Liver (tissue), 9 donors: ENCODE measurements around the gene FUBP3. TPM values are rescaled to one million over a fixed set of nuclear protein-coding genes. Genes with fewer than 3 reads are reported as not detected.

Source experiments
- DNase-seq: peaks from one replicate; pipeline ENCODE4 v3.0.0-alpha.2; 2017; ENCODE audit warnings: low spot score
- H3K27ac ChIP-seq, 2 donors: one replicate each; pipeline ENCODE4 v1.7.0; 2013; ENCODE audit warnings: inconsistent platforms in 2 of 2, low read length in 2 of 2, control low read depth in 1 of 2, low read depth in 1 of 2, mild to moderate bottlenecking in 1 of 2
- H3K27me3 ChIP-seq, 4 donors: one replicate each; pipeline versions ENCODE4 v1.6.1 to v1.7.0; 2013; ENCODE audit warnings: low read length in 3 of 4, inconsistent platforms in 1 of 4, mild to moderate bottlenecking in 1 of 4, moderate library complexity in 1 of 4; ENCODE audit not compliant: control insufficient read depth in 4 of 4, insufficient read depth in 4 of 4
- H3K36me3 ChIP-seq, 4 donors: one replicate each; pipeline versions ENCODE4 v1.6.1 to v1.7.0; 2013; ENCODE audit warnings: low read length in 3 of 4, mild to moderate bottlenecking in 3 of 4, low read depth in 1 of 4, moderate library complexity in 1 of 4; ENCODE audit not compliant: control insufficient read depth in 4 of 4, insufficient read depth in 3 of 4
- H3K4me1 ChIP-seq, 4 donors: one replicate each; pipeline versions ENCODE4 v1.6.1 to v1.7.0; 2013; ENCODE audit warnings: low read length in 3 of 4, mild to moderate bottlenecking in 3 of 4, moderate library complexity in 1 of 4; ENCODE audit not compliant: control insufficient read depth in 4 of 4, insufficient read depth in 4 of 4
- H3K4me3 ChIP-seq, 3 donors: one replicate each; pipeline versions ENCODE4 v1.6.1 to v1.7.0; 2013; ENCODE audit warnings: low read length in 3 of 3, control low read depth in 1 of 3, low read depth in 1 of 3, mild to moderate bottlenecking in 1 of 3
- H3K9ac ChIP-seq, 2 donors: one replicate each; pipeline ENCODE4 v1.7.0; 2013; ENCODE audit warnings: low read length in 2 of 2, mild to moderate bottlenecking in 2 of 2, moderate library complexity in 2 of 2, control low read depth in 1 of 2, low read depth in 1 of 2
- H3K9me3 ChIP-seq, 4 donors: one replicate each; pipeline versions ENCODE4 v1.6.1 to v1.7.0; 2013; ENCODE audit warnings: low read length in 3 of 4; ENCODE audit not compliant: control insufficient read depth in 4 of 4
- ATF3 ChIP-seq: IDR thresholded peaks from 2 replicates; pipeline ENCODE4 v1.6.1; 2016; ENCODE audit warnings: antibody characterized with exemption
- EGR1 ChIP-seq, 2 donors: IDR thresholded peaks; 2 replicates each; pipeline ENCODE4 v1.6.1; 2016 to 2018; ENCODE audit warnings: antibody characterized with exemption in 2 of 2, low read depth in 2 of 2
- FOXA1 ChIP-seq: IDR thresholded peaks from 2 replicates; pipeline ENCODE4 v1.6.1; 2016; ENCODE audit warnings: antibody characterized with exemption
- FOXA2 ChIP-seq: IDR thresholded peaks from 2 replicates; pipeline ENCODE4 v1.6.1; 2016; ENCODE audit warnings: antibody characterized with exemption
- GABPA ChIP-seq, 2 donors: IDR thresholded peaks in 1 of 2; conservative IDR thresholded peaks in 1 of 2; 2 replicates each; pipeline ENCODE4 v1.6.1; 2016; ENCODE audit warnings: antibody characterized with exemption in 2 of 2, mild to moderate bottlenecking in 1 of 2, moderate library complexity in 1 of 2
- HNF4A ChIP-seq, 2 donors: conservative IDR thresholded peaks; 2 replicates each; pipeline ENCODE4 v1.6.1; 2016; ENCODE audit warnings: antibody characterized with exemption in 2 of 2, mild to moderate bottlenecking in 2 of 2
- HNF4G ChIP-seq: IDR thresholded peaks from 2 replicates; pipeline ENCODE4 v1.6.1; 2016; ENCODE audit warnings: antibody characterized with exemption
- JUND ChIP-seq, 2 donors: IDR thresholded peaks; 2 replicates each; pipeline ENCODE4 v1.6.1; 2016; ENCODE audit warnings: antibody characterized with exemption in 2 of 2
- MAX ChIP-seq: IDR thresholded peaks from 2 replicates; pipeline ENCODE4 v1.6.1; 2016; ENCODE audit warnings: antibody characterized with exemption
- NR2F2 ChIP-seq: IDR thresholded peaks from 2 replicates; pipeline ENCODE4 v1.6.1; 2016; ENCODE audit warnings: antibody characterized with exemption
- RXRA ChIP-seq, 2 donors: IDR thresholded peaks; 2 replicates each; pipeline ENCODE4 v1.6.1; 2017 to 2018; ENCODE audit warnings: antibody characterized with exemption in 2 of 2, mild to moderate bottlenecking in 1 of 2
- TAF1 ChIP-seq: conservative IDR thresholded peaks from 2 replicates; pipeline ENCODE4 v1.6.1; 2016; ENCODE audit warnings: antibody characterized with exemption, mild to moderate bottlenecking
- YY1 ChIP-seq: IDR thresholded peaks from 2 replicates; pipeline ENCODE4 v1.6.1; 2016; ENCODE audit warnings: antibody characterized with exemption, mild to moderate bottlenecking
- WGBS: extraction: QIAGEN DNeasy Blood & Tissue Kit; methylation state at CpG from one replicate; pipeline ENCODE4 v1.1.7; 2013; 5-methylcytosine and 5-hydroxymethylcytosine counted together
- polyA plus RNA-seq, 2 donors: library from polyadenylated mRNA; stranded (reverse) in 1 of 2; unstranded in 1 of 2; fragments of 200-250 nt in 1 of 2; fragments of >200 nt in 1 of 2; fragmentation: Nextera tagmentation in 1 of 2; extraction: Ambion mirVana in 1 of 2; gene quantifications; one replicate each; pipeline versions ENCODE4 v1.2.1 to v1.2.3, GENCODE V29; 2013 to 2015
- total RNA-seq, 2 donors: library from RNA; depleted of rRNA; stranded (reverse); fragments of >200 nt; gene quantifications; one replicate each; pipeline ENCODE4 v1.2.3, GENCODE V29; 2014
- TF ChIP-seq, protein P1 (sequence below): IDR thresholded peaks from 2 replicates; pipeline ENCODE4 v1.6.1; 2016; ENCODE audit warnings: antibody characterized with exemption, mild to moderate bottlenecking
- TF ChIP-seq, protein P2 (sequence below): IDR thresholded peaks from 2 replicates; pipeline ENCODE4 v1.6.1; 2016; ENCODE audit warnings: antibody characterized with exemption
- TF ChIP-seq, protein P3 (sequence below): fragments of 150-350 bp; IDR thresholded peaks from 2 replicates; pipeline ENCODE4 v1.5.1; 2017; ENCODE audit warnings: improper control_type of control experiment, low read depth, low read length; ENCODE audit not compliant: missing input control
- donor health status: healthy.
- donor health status: healthy.
- donor health status: healthy.
- donor health status: healthy.
- donor health status: healthy.

Gene FUBP3
- total and polyA plus RNA-seq, 4 donors: 16.1 to 39.0 (median 24.8) TPM

DNA sequence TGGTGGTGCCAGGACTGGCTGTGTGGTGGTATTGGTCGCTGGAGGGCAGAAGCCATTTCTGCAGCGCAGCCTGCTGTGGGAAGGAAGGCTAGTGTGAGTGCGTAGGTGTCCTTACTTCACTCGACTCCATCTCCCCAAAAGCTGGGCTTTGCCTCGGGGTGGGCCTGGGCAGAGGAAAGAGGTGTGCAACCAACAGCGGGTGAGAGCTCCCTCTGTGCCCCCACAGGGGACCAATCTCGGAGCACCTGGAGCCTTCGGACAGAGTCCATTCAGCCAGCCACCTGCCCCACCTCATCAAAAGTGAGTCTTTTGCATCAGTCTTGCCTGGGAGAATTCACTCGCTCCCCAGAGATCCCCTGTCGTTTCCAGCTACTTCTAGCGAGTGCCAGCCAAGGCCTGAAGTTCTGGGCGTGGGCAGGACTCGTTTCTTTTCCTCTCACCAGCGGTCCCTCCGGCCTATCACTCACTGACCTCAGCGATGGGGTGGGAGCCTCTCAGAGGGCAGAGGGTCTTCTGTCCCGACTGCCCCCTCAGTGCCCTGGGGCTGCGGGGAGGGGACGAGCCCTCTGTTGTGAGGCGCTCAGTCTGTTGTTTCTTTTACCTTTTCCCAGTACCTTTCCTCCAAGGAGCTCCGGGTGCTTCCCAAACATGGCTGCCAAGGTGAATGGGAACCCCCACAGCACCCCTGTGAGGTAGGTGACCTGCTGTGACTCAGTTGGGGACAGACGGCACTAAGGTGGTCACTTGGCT, 52.1 kb downstream of the FUBP3 start:
- no peak for DNase-seq
- no peak for TF ChIP-seq TAF1
- TF ChIP-seq FOXA2: no peak
- TF ChIP-seq FOXA1: no peak
- TF ChIP-seq HNF4G: no peak
- TF ChIP-seq YY1: no peak
- TF ChIP-seq, protein P1, sequence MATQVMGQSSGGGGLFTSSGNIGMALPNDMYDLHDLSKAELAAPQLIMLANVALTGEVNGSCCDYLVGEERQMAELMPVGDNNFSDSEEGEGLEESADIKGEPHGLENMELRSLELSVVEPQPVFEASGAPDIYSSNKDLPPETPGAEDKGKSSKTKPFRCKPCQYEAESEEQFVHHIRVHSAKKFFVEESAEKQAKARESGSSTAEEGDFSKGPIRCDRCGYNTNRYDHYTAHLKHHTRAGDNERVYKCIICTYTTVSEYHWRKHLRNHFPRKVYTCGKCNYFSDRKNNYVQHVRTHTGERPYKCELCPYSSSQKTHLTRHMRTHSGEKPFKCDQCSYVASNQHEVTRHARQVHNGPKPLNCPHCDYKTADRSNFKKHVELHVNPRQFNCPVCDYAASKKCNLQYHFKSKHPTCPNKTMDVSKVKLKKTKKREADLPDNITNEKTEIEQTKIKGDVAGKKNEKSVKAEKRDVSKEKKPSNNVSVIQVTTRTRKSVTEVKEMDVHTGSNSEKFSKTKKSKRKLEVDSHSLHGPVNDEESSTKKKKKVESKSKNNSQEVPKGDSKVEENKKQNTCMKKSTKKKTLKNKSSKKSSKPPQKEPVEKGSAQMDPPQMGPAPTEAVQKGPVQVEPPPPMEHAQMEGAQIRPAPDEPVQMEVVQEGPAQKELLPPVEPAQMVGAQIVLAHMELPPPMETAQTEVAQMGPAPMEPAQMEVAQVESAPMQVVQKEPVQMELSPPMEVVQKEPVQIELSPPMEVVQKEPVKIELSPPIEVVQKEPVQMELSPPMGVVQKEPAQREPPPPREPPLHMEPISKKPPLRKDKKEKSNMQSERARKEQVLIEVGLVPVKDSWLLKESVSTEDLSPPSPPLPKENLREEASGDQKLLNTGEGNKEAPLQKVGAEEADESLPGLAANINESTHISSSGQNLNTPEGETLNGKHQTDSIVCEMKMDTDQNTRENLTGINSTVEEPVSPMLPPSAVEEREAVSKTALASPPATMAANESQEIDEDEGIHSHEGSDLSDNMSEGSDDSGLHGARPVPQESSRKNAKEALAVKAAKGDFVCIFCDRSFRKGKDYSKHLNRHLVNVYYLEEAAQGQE: no peak
- no peak for TF ChIP-seq NR2F2
- TF ChIP-seq, protein P2, sequence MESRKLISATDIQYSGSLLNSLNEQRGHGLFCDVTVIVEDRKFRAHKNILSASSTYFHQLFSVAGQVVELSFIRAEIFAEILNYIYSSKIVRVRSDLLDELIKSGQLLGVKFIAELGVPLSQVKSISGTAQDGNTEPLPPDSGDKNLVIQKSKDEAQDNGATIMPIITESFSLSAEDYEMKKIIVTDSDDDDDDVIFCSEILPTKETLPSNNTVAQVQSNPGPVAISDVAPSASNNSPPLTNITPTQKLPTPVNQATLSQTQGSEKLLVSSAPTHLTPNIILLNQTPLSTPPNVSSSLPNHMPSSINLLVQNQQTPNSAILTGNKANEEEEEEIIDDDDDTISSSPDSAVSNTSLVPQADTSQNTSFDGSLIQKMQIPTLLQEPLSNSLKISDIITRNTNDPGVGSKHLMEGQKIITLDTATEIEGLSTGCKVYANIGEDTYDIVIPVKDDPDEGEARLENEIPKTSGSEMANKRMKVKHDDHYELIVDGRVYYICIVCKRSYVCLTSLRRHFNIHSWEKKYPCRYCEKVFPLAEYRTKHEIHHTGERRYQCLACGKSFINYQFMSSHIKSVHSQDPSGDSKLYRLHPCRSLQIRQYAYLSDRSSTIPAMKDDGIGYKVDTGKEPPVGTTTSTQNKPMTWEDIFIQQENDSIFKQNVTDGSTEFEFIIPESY: no peak
- no peak for TF ChIP-seq GABPA (IDR thresholded peaks at IDR 0.05 in 1 of 2, conservative IDR thresholded peaks at IDR 0.05 in 1 of 2)
- TF ChIP-seq MAX: no peak
- TF ChIP-seq, protein P3, sequence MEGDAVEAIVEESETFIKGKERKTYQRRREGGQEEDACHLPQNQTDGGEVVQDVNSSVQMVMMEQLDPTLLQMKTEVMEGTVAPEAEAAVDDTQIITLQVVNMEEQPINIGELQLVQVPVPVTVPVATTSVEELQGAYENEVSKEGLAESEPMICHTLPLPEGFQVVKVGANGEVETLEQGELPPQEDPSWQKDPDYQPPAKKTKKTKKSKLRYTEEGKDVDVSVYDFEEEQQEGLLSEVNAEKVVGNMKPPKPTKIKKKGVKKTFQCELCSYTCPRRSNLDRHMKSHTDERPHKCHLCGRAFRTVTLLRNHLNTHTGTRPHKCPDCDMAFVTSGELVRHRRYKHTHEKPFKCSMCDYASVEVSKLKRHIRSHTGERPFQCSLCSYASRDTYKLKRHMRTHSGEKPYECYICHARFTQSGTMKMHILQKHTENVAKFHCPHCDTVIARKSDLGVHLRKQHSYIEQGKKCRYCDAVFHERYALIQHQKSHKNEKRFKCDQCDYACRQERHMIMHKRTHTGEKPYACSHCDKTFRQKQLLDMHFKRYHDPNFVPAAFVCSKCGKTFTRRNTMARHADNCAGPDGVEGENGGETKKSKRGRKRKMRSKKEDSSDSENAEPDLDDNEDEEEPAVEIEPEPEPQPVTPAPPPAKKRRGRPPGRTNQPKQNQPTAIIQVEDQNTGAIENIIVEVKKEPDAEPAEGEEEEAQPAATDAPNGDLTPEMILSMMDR: no peak
- no peak for TF ChIP-seq EGR1 (IDR thresholded peaks at IDR 0.05; ENCODE audit: low read depth in 2 of 2)
- no peak for TF ChIP-seq JUND (IDR thresholded peaks at IDR 0.05)
- TF ChIP-seq RXRA (IDR thresholded peaks at IDR 0.05): no peak
- TF ChIP-seq HNF4A (conservative IDR thresholded peaks at IDR 0.05): no peak
- TF ChIP-seq ATF3: no peak
- no peak overlapping the region for H3K4me3 ChIP-seq
- 96% methylated on average over 22 of the region's 22 CpGs for WGBS
- H3K36me3 ChIP-seq: peaks cover 23 to 91% (median 57%) of the 10 kb centered on the region in 4 donors
- H3K27ac ChIP-seq: no peak overlapping the region
- no peaks in the 10 kb centered on the region for H3K9me3 ChIP-seq
- H3K4me1 ChIP-seq: no peaks in the 10 kb centered on the region
- H3K9ac ChIP-seq: no peak overlapping the region
- no peaks in the 10 kb centered on the region for H3K27me3 ChIP-seq
